OCI-LY7 (cell line): ENCODE data around the gene ICAM2. TPM values are rescaled to one million over a fixed set of nuclear protein-coding genes. Genes with fewer than 3 reads are reported as not detected.

ENCODE experiments used
- BruUV-seq: library from RNA; stranded (reverse); fragments of 400-500 nt; replicated peaks from 2 replicates; lab custom pipeline; 2021; lab: Mats Ljungman, UMichigan
- CTCF ChIA-PET: fragments of 300-600 bp; sonication (Branson Sonifier 250); formaldehyde crosslinking; loops from one replicate; lab custom pipeline; 2022; ENCODE audit warnings: antibody characterized with exemption; ENCODE audit not compliant: unreplicated experiment; lab: Charles Lee
- POLR2A ChIA-PET: fragments of 300-600 bp; sonication (Branson Sonifier 250); formaldehyde crosslinking; loops from one replicate; lab custom pipeline; 2022; ENCODE audit warnings: antibody characterized with exemption; lab: Charles Lee
- DNase-seq: peaks from one replicate; pipeline ENCODE4 v3.0.0-alpha.2; 2015; ENCODE audit warnings: low spot score
- H2AFZ ChIP-seq: fragments of 200-600 bp; sonication (generic), shearing (Covaris generic); 2 replicates; pipeline ENCODE4 v1.6.1; 2014; ENCODE audit warnings: mild to moderate bottlenecking, antibody characterized with exemption, low read length, moderate library complexity
- H3K27ac ChIP-seq: fragments of 200-600 bp; sonication (generic); 2 replicates; pipeline ENCODE4 v1.5.1; 2014; ENCODE audit warnings: mixed run types, low read depth, mild to moderate bottlenecking, moderate library complexity, low read length, inconsistent platforms; ENCODE audit not compliant: poor library complexity, severe bottlenecking
- H3K36me3 ChIP-seq: fragments of 200-600 bp; sonication (generic); 2 replicates; pipeline ENCODE4 v1.6.1; 2014; ENCODE audit warnings: mild to moderate bottlenecking, antibody characterized with exemption, low read length, moderate library complexity, mixed read lengths; ENCODE audit not compliant: insufficient read depth
- H3K4me1 ChIP-seq: fragments of 200-600 bp; sonication (generic); 2 replicates; pipeline ENCODE4 v1.5.1; 2014; ENCODE audit warnings: mild to moderate bottlenecking, low read length; ENCODE audit not compliant: insufficient read depth, poor library complexity, severe bottlenecking
- H3K4me2 ChIP-seq: fragments of 200-600 bp; sonication (generic); 2 replicates; pipeline ENCODE4 v1.6.1; 2014; ENCODE audit warnings: mild to moderate bottlenecking, low read length
- H3K4me3 ChIP-seq: fragments of 200-600 bp; sonication (generic); 2 replicates; pipeline ENCODE4 v1.5.1; 2014; ENCODE audit warnings: mild to moderate bottlenecking, low read depth, low read length; ENCODE audit not compliant: poor library complexity, severe bottlenecking
- H3K79me2 ChIP-seq: fragments of 200-600 bp; sonication (generic); 2 replicates; pipeline ENCODE4 v1.6.1; 2016; ENCODE audit warnings: low read depth, mild to moderate bottlenecking, low read length, moderate library complexity, mixed read lengths; ENCODE audit not compliant: insufficient read depth
- H3K9me2 ChIP-seq: fragments of 200-600 bp; sonication (generic); 2 replicates; pipeline ENCODE4 v1.6.1; 2016; ENCODE audit warnings: mild to moderate bottlenecking, low read length, mixed read lengths; ENCODE audit not compliant: insufficient read depth
- H3K9me3 ChIP-seq: fragments of 200-600 bp; sonication (generic); 2 replicates; pipeline ENCODE4 v1.6.1; 2014; ENCODE audit warnings: mild to moderate bottlenecking, mixed run types, low read length, mixed read lengths
- H4K20me1 ChIP-seq: fragments of 200-600 bp; sonication (generic); 2 replicates; pipeline ENCODE4 v1.6.1; 2014; ENCODE audit warnings: mild to moderate bottlenecking, antibody characterized with exemption, low read length, moderate library complexity, mixed read lengths; ENCODE audit not compliant: insufficient read depth
- EZH2phosphoT487 ChIP-seq: fragments of 200-600 bp; sonication (generic); IDR thresholded peaks from 2 replicates; pipeline ENCODE4 v1.6.1; 2018; ENCODE audit warnings: low read depth, borderline replicate concordance, mild to moderate bottlenecking, mixed run types, antibody characterized with exemption, low read length, moderate library complexity, mixed read lengths
- intact Hi-C: fragments of 100-400 bp; cut with micrococcal nuclease; formaldehyde crosslinking; loops from one replicate; pipeline ENCODE4 v1.10.0; 2022; ENCODE audit not compliant: unreplicated experiment
- total RNA-seq, 2 experiments: library from RNA; depleted of rRNA in 1 of 2; stranded (reverse); fragments of >200 nt in 1 of 2; shearing (Covaris generic) in 1 of 2; gene quantifications; 2 replicates each; pipeline ENCODE4 v1.2.3, GENCODE V29; 2014 to 2022
- TF ChIP-seq, protein P1 (sequence below): fragments of 200-600 bp; sonication (generic); conservative IDR thresholded peaks from 2 replicates; pipeline ENCODE4 v1.5.1; 2014; ENCODE audit warnings: mild to moderate bottlenecking, antibody characterized with exemption, low read length, moderate library complexity, mixed read lengths

Gene ICAM2
- total RNA-seq, 2 experiments from 2014 or later, result 88.7 to 112 TPM

DNA sequence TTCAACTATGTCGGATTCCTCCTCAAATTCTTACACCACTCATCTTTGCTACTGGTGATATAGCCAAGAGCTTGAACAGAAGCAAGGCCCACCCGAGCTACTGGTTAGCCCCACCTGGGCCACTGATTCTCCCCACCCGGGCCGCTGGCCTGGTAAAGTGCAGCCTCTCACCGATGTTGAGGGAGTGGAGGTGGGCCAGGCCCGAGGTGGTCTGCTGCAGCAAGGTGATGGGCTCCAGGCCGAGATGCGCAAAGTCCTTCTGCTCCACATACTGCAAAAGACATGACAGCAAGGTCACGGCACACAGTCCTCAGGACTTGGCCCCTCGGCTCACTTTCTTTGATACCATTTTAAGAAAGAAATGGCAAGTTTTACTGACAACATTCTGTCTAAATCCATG, 32.7 kb upstream of the ICAM2 start:
- intact Hi-C loops, result no loop called here
- Histone ChIP-seq H4K20me1 (no peaks in the 10 kb centered on the region), H3K9me3 (no peaks in the 10 kb centered on the region), H3K4me1 (peaks cover 20% of the 10 kb centered on the region), H2AFZ (no peak overlapping the region), H3K4me3 (no peak overlapping the region), H3K27ac (no peak overlapping the region), H3K4me2 (no peak overlapping the region), H3K36me3 (peaks cover 58% of the 10 kb centered on the region), H3K9me2 (no peaks in the 10 kb centered on the region), H3K79me2 (no peaks in the 10 kb centered on the region)
- no TSS peak for BruUV-seq
- no peak for TF ChIP-seq EZH2phosphoT487
- TF ChIP-seq, protein P1, sequence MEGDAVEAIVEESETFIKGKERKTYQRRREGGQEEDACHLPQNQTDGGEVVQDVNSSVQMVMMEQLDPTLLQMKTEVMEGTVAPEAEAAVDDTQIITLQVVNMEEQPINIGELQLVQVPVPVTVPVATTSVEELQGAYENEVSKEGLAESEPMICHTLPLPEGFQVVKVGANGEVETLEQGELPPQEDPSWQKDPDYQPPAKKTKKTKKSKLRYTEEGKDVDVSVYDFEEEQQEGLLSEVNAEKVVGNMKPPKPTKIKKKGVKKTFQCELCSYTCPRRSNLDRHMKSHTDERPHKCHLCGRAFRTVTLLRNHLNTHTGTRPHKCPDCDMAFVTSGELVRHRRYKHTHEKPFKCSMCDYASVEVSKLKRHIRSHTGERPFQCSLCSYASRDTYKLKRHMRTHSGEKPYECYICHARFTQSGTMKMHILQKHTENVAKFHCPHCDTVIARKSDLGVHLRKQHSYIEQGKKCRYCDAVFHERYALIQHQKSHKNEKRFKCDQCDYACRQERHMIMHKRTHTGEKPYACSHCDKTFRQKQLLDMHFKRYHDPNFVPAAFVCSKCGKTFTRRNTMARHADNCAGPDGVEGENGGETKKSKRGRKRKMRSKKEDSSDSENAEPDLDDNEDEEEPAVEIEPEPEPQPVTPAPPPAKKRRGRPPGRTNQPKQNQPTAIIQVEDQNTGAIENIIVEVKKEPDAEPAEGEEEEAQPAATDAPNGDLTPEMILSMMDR, result no peak
- no peak for DNase-seq
- CTCF ChIA-PET, result no interaction called here
- POLR2A ChIA-PET, result interaction anchor here (0.7 kb wide), 1 partner anchor 104 kb away, joined by 3 read pairs; no protein-coding TSS in a partner anchor

DNA sequence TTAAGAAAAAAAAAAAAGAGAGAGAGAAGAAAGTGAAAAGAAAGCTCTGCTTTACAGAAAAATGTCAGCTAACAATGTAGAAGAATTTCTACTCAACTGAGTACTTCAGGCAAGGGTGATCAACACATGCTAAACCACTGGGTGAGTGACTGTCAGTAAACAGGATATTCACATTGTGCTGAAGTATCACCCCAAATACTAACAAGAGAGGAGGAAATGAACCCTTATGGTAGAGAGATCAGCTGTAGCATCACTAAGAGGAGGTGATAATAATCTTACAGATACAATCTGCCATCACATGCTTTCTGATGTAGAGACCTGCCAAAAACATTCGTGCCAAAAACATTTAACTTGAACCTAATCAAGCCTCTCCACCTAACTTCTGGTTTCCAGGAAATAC, 30.7 kb upstream of the ICAM2 start:
- TF ChIP-seq, protein P1, result no peak
- TF ChIP-seq EZH2phosphoT487, result no peak
- CTCF ChIA-PET, result no interaction called here
- Histone ChIP-seq H3K79me2 (no peaks in the 10 kb centered on the region), H3K9me2 (no peaks in the 10 kb centered on the region), H3K4me1 (peaks cover 5% of the 10 kb centered on the region), H2AFZ (no peak overlapping the region), H3K36me3 (peaks cover 74% of the 10 kb centered on the region), H3K4me2 (no peak overlapping the region), H3K27ac (no peak overlapping the region), H3K4me3 (no peak overlapping the region), H3K9me3 (no peaks in the 10 kb centered on the region), H4K20me1 (no peaks in the 10 kb centered on the region)
- no peak for DNase-seq
- no TSS peak for BruUV-seq
- POLR2A ChIA-PET, result interaction anchor here (0.7 kb wide), 1 partner anchor 23 kb away, joined by 4 read pairs; no protein-coding TSS in a partner anchor
- intact Hi-C loops, result no loop called here

DNA sequence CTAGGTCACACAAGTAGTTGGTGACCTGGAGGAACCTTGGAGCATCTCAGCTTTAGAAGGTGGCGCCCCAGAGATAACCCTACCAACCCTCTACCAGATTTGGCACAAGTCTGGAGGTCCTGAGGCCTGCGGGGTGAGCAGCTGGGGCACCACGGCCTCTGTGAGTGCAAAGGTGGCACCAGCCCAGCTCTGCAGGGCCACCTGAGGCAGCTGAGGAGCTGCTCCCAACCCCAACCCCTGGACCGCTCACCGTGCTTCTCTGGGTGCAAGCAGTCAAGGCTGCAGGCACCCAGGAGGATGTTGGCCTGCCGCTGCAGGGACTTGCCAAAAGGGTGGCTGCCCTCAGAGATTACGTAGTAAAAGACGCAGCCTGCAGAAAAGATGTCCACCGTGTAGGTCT, 28.4 kb upstream of the ICAM2 start:
- H3K27ac ChIP-seq, result no peak overlapping the region
- CTCF ChIA-PET, result no interaction called here

More for the DNA sequence above, 28.4 kb upstream of the ICAM2 start:
- TF ChIP-seq, protein P1, result no peak
- no peak for TF ChIP-seq EZH2phosphoT487
- no peak overlapping the region for H3K4me2 ChIP-seq
- no peak overlapping the region for H3K4me3 ChIP-seq
- intact Hi-C loops, result no loop called here
- no peaks in the 10 kb centered on the region for H3K9me3 ChIP-seq
- POLR2A ChIA-PET, result no interaction called here
- peaks cover 78% of the 10 kb centered on the region for H3K36me3 ChIP-seq
- DNase-seq, result no peak
- no peaks in the 10 kb centered on the region for H3K9me2 ChIP-seq
- no peaks in the 10 kb centered on the region for H3K4me1 ChIP-seq
- H3K79me2 ChIP-seq, result no peaks in the 10 kb centered on the region
- no peaks in the 10 kb centered on the region for H4K20me1 ChIP-seq
- BruUV-seq, result no TSS peak
- H2AFZ ChIP-seq, result no peak overlapping the region
